Anterior cingulate cortex (tissue), 58 donors: ENCODE data around the gene ZNF883.
"Not testable (repeated sequence)": the region's sequence is repeated elsewhere in the genome, so short reads cannot be mapped to it uniquely, and the experiment has no call there.

Experiments used
- DNase-seq, 58 donors: peaks; one replicate each; lab custom pipeline; 2025; lab: John Stamatoyannopoulos, UW

ZNF883 gene

GRCh38 chr9:113011911-113012381, at the start of gene ZNF883:
TSS of gene ZNF883 (minus strand) at chr9:113012192.
- DNase-seq: peak in 56 of 58 donors; percentile 1 to 81 (median 42)

- DNase-seq: not testable (repeated sequence)
Observed at GRCh38 chr9:113061072-113061850, 49.3 kb upstream of the ZNF883 start.

GRCh38 chr9:113059581-113060284, 47.7 kb upstream of the ZNF883 start:
- not testable (repeated sequence) for DNase-seq

GRCh38 chr9:113057193-113057592, 45.2 kb upstream of the ZNF883 start:
- DNase-seq: no peak

- peak; percentile 48 to 96 (median 91) for DNase-seq
Observed at GRCh38 chr9:113056191-113057106, 44.5 kb upstream of the ZNF883 start, which contains the start of gene ZFP37. TSS of gene ZFP37 (minus strand) at chr9:113056724. CDS start at chr9:113056688, 36 bp downstream.

- DNase-seq: no peak
Observed at GRCh38 chr9:113042884-113043657, 31.1 kb upstream of the ZNF883 start.

GRCh38 chr9:113026200-113026599, 14.2 kb upstream of the ZNF883 start:
- no peak for DNase-seq

- no peak for DNase-seq
Observed at GRCh38 chr9:113018247-113018646, 6.3 kb upstream of the ZNF883 start.

- peak in 2 of 58 donors; percentile 0 for DNase-seq
Observed at GRCh38 chr9:113012492-113012891, 500 bp upstream of the ZNF883 start.

GRCh38 chr9:113005777-113006176, 6.2 kb downstream of the ZNF883 start:
- no peak for DNase-seq

GRCh38 chr9:112997236-112997941, 14.6 kb downstream of the ZNF883 start:
- DNase-seq: no peak

- DNase-seq: no peak
Observed at GRCh38 chr9:112971415-112971814, 40.6 kb downstream of the ZNF883 start.

GRCh38 chr9:112970939-112971338, 41.1 kb downstream of the ZNF883 start:
- DNase-seq: no peak

- DNase-seq: no peak
Observed at GRCh38 chr9:112969730-112970129, 42.3 kb downstream of the ZNF883 start.

GRCh38 chr9:112955550-112955949, 56.4 kb downstream of the ZNF883 start:
- DNase-seq: no peak

- no peak for DNase-seq
Observed at GRCh38 chr9:112945620-112946208, 66.3 kb downstream of the ZNF883 start.

GRCh38 chr9:112939418-112939817, 72.6 kb downstream of the ZNF883 start:
- no peak for DNase-seq

GRCh38 chr9:112933696-112934095, 78.3 kb downstream of the ZNF883 start:
- no peak for DNase-seq
